DOHH2 (cell line): ENCODE data around the gene CCDC137.
A peak's percentile ranks its signal among the peaks of the same experiment; 100 is the strongest.

Experiments
- H3F3A ChIP-seq: fragments of 200-600 bp; sonication (generic), shearing (Covaris generic); 2 replicates; pipeline ENCODE4 v1.6.0; 2016; ENCODE audit warnings: antibody characterized with exemption, mild to moderate bottlenecking; ENCODE audit not compliant: control insufficient read depth, insufficient read depth
- H3K27ac ChIP-seq: fragments of 200-600 bp; sonication (generic); 2 replicates; pipeline ENCODE4 v1.5.1; 2014; ENCODE audit warnings: low read depth, mild to moderate bottlenecking, low read length, moderate library complexity
- H3K27me3 ChIP-seq: fragments of 200-600 bp; sonication (generic); 2 replicates; pipeline ENCODE4 v1.6.1; 2014; ENCODE audit warnings: mild to moderate bottlenecking, low read length, mixed read lengths; ENCODE audit not compliant: control insufficient read depth
- H3K36me3 ChIP-seq: fragments of 200-600 bp; sonication (generic); 2 replicates; pipeline ENCODE4 v1.6.1; 2014; ENCODE audit warnings: mild to moderate bottlenecking, low read length, moderate library complexity, mixed read lengths; ENCODE audit not compliant: control insufficient read depth
- H3K4me1 ChIP-seq: fragments of 200-600 bp; sonication (generic); 2 replicates; pipeline ENCODE4 v1.6.1; 2014; ENCODE audit warnings: mild to moderate bottlenecking, low read length, mixed read lengths; ENCODE audit not compliant: control insufficient read depth
- H3K4me2 ChIP-seq: fragments of 200-600 bp; sonication (generic); 2 replicates; pipeline ENCODE4 v1.6.0; 2014; ENCODE audit warnings: mild to moderate bottlenecking, low read length, moderate library complexity
- H3K4me3 ChIP-seq: fragments of 200-600 bp; sonication (generic); 2 replicates; pipeline ENCODE4 v1.5.1; 2014; ENCODE audit warnings: mild to moderate bottlenecking, low read length, mixed read lengths
- H3K79me2 ChIP-seq: fragments of 200-600 bp; sonication (generic); 2 replicates; pipeline ENCODE4 v1.6.1; 2014; ENCODE audit warnings: mild to moderate bottlenecking, low read length, mixed read lengths; ENCODE audit not compliant: control insufficient read depth
- H3K9me2 ChIP-seq: fragments of 200-600 bp; sonication (generic); replicated peaks from 2 replicates; pipeline ENCODE4 v1.6.1; 2014; ENCODE audit warnings: mild to moderate bottlenecking, low read length, mixed read lengths; ENCODE audit not compliant: control insufficient read depth
- H3K9me3 ChIP-seq: fragments of 200-600 bp; sonication (generic); 2 replicates; pipeline ENCODE4 v1.6.1; 2014; ENCODE audit warnings: antibody characterized with exemption, low read length, mixed read lengths; ENCODE audit not compliant: control insufficient read depth, insufficient read depth
- H4K20me1 ChIP-seq: fragments of 200-600 bp; sonication (generic); 2 replicates; pipeline ENCODE4 v1.6.0; 2014; ENCODE audit warnings: low read depth, mild to moderate bottlenecking, antibody characterized with exemption, low read length, moderate library complexity; ENCODE audit not compliant: control insufficient read depth, insufficient read depth
- EZH2phosphoT487 ChIP-seq: fragments of 200-600 bp; sonication (generic); IDR thresholded peaks from 2 replicates; pipeline ENCODE4 v1.6.1; 2017; ENCODE audit warnings: borderline replicate concordance, mild to moderate bottlenecking, antibody characterized with exemption, low read length, moderate library complexity, mixed read lengths
- TF ChIP-seq, protein P1 (sequence below): fragments of 200-600 bp; sonication (generic); IDR thresholded peaks from one replicate; pipeline ENCODE4 v1.5.1; 2014; ENCODE audit warnings: antibody characterized with exemption, mild to moderate bottlenecking, low read depth, low read length; ENCODE audit not compliant: poor library complexity, severe bottlenecking

Gene CCDC137

DNA sequence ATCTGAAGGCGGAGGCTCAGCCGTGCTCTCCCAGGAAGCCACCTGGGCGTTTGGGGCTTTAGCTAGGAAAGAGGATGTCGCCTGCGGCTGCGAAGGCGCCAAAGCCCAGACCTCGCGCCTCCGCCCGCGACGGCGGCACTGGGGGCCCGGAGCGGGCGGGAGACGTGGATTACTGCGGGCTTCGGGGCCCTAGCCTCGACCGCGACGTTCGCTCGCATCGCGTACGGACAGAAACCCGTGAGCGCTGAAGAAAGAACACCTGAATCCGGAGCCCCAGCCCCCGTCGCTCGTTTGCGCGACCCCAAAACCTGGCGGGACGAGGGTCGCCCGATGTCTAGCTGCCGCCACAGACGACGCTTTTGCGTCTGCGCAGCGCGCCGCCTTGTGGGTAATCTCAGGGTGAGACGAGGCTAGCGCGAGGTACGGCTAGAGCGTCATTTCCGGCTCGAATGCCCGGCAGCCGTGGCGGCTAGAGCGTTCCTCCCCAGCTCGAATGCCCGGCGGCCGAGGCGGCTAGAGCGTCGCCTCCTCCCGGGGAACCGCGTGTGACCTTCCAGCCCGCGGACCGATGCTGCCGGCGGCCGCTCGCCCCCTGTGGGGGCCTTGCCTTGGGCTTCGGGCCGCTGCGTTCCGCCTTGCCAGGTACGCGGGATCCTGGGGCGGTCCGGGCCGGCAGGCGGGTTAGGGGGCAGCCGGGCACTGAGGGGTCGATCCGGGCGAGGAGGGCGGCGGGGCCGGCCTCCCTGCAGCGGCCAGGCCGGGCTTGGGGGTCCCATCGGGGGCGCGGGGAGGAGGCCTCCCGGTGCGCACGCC, 36.6 kb downstream of the CCDC137 start, which contains the start of gene MRPL12:
Gene MRPL12, plus strand, starts transcription at position 434 of the 813 bp plus-strand sequence. Its CDS starts 135 bp downstream, at position 569.
- Histone ChIP-seq H3K4me1 (peaks cover 22% of the 10 kb centered on the region), H3K4me2 (peak within 1 kb of the TSS; percentile 69), H3K9me3 (no peaks in the 10 kb centered on the region), H3K36me3 (peaks cover 90% of the 10 kb centered on the region), H3K79me2 (peaks cover 95% of the 10 kb centered on the region), H3F3A (peaks cover 5% of the 10 kb centered on the region; the same call in 1 of the 2 replicates), H3K4me3 (peak within 1 kb of the TSS; percentile 89), H3K27ac (peak within 1 kb of the TSS; percentile 79), H3K9me2 (no peaks in the 10 kb centered on the region), H3K27me3 (no peaks in the 10 kb centered on the region), H4K20me1 (peaks cover 17% of the 10 kb centered on the region; the same call in 1 of the 2 replicates)
- TF ChIP-seq, protein P1, sequence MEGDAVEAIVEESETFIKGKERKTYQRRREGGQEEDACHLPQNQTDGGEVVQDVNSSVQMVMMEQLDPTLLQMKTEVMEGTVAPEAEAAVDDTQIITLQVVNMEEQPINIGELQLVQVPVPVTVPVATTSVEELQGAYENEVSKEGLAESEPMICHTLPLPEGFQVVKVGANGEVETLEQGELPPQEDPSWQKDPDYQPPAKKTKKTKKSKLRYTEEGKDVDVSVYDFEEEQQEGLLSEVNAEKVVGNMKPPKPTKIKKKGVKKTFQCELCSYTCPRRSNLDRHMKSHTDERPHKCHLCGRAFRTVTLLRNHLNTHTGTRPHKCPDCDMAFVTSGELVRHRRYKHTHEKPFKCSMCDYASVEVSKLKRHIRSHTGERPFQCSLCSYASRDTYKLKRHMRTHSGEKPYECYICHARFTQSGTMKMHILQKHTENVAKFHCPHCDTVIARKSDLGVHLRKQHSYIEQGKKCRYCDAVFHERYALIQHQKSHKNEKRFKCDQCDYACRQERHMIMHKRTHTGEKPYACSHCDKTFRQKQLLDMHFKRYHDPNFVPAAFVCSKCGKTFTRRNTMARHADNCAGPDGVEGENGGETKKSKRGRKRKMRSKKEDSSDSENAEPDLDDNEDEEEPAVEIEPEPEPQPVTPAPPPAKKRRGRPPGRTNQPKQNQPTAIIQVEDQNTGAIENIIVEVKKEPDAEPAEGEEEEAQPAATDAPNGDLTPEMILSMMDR = no peak
- no peak for TF ChIP-seq EZH2phosphoT487

DNA sequence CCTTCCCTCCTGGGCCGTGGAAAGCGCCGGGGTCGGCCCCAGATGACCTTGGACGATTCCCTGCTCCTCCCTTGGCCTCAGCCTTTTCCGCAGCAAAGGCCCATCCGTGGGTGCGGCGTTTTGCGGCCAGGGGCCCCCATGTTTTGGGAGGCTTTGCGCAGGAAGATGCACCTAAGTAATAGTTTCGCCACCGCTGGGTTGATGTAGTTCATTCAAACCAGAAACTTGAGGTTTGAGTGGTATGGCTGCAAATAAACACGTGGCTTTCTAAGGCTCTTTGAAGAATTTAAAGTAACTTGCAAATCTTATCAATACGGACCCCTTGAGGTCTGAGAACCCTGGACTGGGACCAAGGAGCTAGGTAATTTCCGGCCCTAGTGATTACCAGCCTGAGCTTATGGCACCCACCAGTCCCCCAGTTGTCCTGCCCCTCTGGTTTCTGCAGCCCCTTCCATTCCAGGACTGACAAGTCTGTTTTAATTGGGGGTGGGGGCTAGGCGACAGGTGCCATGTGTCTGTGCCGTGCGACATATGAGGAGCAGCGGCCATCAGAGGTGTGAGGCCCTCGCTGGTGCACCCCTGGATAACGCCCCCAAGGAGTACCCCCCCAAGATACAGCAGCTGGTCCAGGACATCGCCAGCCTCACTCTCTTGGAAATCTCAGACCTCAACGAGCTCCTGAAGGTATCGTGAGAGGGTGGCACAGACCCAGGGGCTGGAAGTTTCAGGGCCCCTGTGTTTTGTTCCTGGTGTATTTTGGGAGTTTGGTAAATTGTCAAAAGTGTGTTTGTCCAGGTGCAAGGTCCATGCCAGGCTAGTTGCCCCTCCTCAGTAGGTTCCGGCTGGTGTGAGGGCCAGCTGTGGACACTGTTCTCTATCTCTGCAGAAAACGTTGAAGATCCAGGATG, 37.5 kb downstream of the CCDC137 start:
- peaks cover 9% of the 10 kb centered on the region; the same call in 1 of the 2 replicates for H3F3A ChIP-seq
- H3K4me3 ChIP-seq = peak overlapping the region; percentile 89
- peaks cover 89% of the 10 kb centered on the region for H3K36me3 ChIP-seq

DNA sequence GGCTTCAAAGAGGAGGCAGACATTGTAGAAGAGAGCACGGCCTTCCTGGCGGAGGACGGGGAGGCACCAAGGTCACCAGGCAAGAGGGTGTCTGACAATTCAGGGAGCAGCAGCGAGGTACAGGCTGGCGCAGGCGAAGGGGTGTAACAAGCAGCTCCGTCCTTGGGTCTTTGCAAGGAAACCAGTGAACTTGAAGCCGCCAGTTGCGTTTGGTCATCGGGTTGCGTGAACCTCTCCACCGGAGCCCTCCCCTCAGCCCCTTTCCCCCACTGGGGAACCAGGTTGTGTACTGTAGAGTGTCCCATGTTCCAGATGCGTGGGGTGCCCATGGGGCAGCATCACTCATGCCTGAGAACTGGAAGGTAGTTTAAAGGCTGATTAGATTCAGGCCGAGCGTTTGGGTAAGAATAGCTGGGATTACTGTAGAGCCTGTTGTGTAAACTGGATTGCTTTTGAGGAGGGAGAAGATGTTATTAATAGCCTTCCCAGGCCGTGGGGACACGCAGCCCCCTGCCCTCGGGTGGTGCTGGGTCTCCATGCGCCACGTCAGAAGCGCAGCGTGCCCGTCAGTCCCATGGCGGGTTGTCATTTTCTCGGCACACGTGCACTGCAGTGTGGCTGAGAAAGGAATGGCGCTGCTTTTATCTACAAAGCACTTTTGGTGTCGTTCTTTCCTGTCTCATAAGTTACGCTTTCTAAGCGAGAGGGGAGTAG, 39.1 kb downstream of the CCDC137 start:
- H3K4me2 ChIP-seq = no peak overlapping the region

More for the DNA sequence above, 37.5 kb downstream of the CCDC137 start:
- no peaks in the 10 kb centered on the region for H3K9me2 ChIP-seq
- peaks cover 17% of the 10 kb centered on the region; the same call in 1 of the 2 replicates for H4K20me1 ChIP-seq
- no peaks in the 10 kb centered on the region for H3K27me3 ChIP-seq
- H3K9me3 ChIP-seq = no peaks in the 10 kb centered on the region
- TF ChIP-seq EZH2phosphoT487 = no peak
- TF ChIP-seq, protein P1 = no peak
- peaks cover 86% of the 10 kb centered on the region for H3K79me2 ChIP-seq
- H3K4me1 ChIP-seq = peaks cover 22% of the 10 kb centered on the region
- H3K4me2 ChIP-seq = peak overlapping the region; percentile 69
- peak overlapping the region; percentile 79 for H3K27ac ChIP-seq

More for the DNA sequence above, 39.1 kb downstream of the CCDC137 start:
- H3K4me3 ChIP-seq = no peak overlapping the region
- TF ChIP-seq, protein P1 = no peak
- no peak for TF ChIP-seq EZH2phosphoT487
- H3K79me2 ChIP-seq = peaks cover 70% of the 10 kb centered on the region
- H3K27me3 ChIP-seq = no peaks in the 10 kb centered on the region
- H4K20me1 ChIP-seq = peaks cover 17% of the 10 kb centered on the region; the same call in 1 of the 2 replicates
- H3K4me1 ChIP-seq = peaks cover 30% of the 10 kb centered on the region
- peaks cover 18% of the 10 kb centered on the region for H3F3A ChIP-seq
- peaks cover 83% of the 10 kb centered on the region for H3K36me3 ChIP-seq
- no peaks in the 10 kb centered on the region for H3K9me2 ChIP-seq
- H3K27ac ChIP-seq = no peak overlapping the region
- H3K9me3 ChIP-seq = no peaks in the 10 kb centered on the region
